ENCODE results near the gene CMTM4. TPM values are rescaled to one million over a fixed set of nuclear protein-coding genes. Genes with fewer than 3 reads are reported as not detected.

Gene CMTM4
- total and polyA plus RNA-seq, 2 experiments from 2014 or later = 14.1 to 77.0 TPM

- no peak for TF ChIP-seq ZNF462 (CRISPR knock-in tag; IDR thresholded peaks at IDR 0.05)
- TF ChIP-seq EZH2 (IDR thresholded peaks at IDR 0.05; ENCODE audit: low read depth, unreplicated experiment) = no peak
- TF ChIP-seq CREB1 (CRISPR knock-in tag; IDR thresholded peaks at IDR 0.05; ENCODE audit: low read depth) = no peak
- no peak for TF ChIP-seq EZH2phosphoT487 (IDR thresholded peaks at IDR 0.05; ENCODE audit: unreplicated experiment)
- no peak for TF ChIP-seq JUNB (IDR thresholded peaks at IDR 0.05; ENCODE audit: unreplicated experiment)
- TF ChIP-seq NANOG (IDR thresholded peaks at IDR 0.05; ENCODE audit: borderline replicate concordance) = no peak
- TF ChIP-seq, protein P1, sequence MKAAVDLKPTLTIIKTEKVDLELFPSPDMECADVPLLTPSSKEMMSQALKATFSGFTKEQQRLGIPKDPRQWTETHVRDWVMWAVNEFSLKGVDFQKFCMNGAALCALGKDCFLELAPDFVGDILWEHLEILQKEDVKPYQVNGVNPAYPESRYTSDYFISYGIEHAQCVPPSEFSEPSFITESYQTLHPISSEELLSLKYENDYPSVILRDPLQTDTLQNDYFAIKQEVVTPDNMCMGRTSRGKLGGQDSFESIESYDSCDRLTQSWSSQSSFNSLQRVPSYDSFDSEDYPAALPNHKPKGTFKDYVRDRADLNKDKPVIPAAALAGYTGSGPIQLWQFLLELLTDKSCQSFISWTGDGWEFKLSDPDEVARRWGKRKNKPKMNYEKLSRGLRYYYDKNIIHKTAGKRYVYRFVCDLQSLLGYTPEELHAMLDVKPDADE (IDR thresholded peaks at IDR 0.05) = no peak
- TF ChIP-seq REST (IDR thresholded peaks at IDR 0.05; ENCODE audit: unreplicated experiment) = no peak
- no peak for TF ChIP-seq POLR2AphosphoS5 (IDR thresholded peaks at IDR 0.05; ENCODE audit: low read depth)
- TF ChIP-seq ZNF331 (CRISPR knock-in tag; IDR thresholded peaks at IDR 0.05; ENCODE audit: low read depth) = no peak
These were observed 55.2 kb downstream of the CMTM4 start (continued) for GRCh38 chr16:66641387-66641786.

Data from GM23338 (cell line).